Transverse colon (tissue), 4 donors: ENCODE measurements around the gene ZNF653. TPM values are rescaled to one million over a fixed set of nuclear protein-coding genes. Genes with fewer than 3 reads are reported as not detected.

Experiments used
- DNase-seq: peaks from one replicate; pipeline ENCODE4 v3.0.0-alpha.2; 2019
- H3K27ac ChIP-seq, 4 donors: fragments of 200-600 bp; sonication (generic); 2 replicates each; pipeline ENCODE4 v1.5.1; 2016 to 2018; ENCODE audit warnings: inconsistent platforms in 4 of 4
- H3K27me3 ChIP-seq: fragments of 200-600 bp; sonication (generic); 2 replicates; pipeline ENCODE4 v1.5.1; 2017; ENCODE audit warnings: inconsistent platforms
- H3K36me3 ChIP-seq, 4 donors: fragments of 200-600 bp; sonication (generic); 2 replicates each; pipeline ENCODE4 v1.5.1; 2017 to 2019; ENCODE audit warnings: inconsistent platforms in 4 of 4
- H3K4me1 ChIP-seq, 4 donors: fragments of 200-600 bp; sonication (generic); 2 replicates each; pipeline ENCODE4 v1.5.1; 2017 to 2020; ENCODE audit warnings: inconsistent platforms in 4 of 4
- H3K4me3 ChIP-seq, 4 donors: fragments of 200-600 bp; sonication (generic); 1 replicate in 1 of 4; 2 replicates in 3 of 4; pipeline versions ENCODE4 v1.5.1 to v1.6.1; 2017 to 2019; ENCODE audit warnings: inconsistent platforms in 4 of 4
- H3K9me3 ChIP-seq, 2 donors: fragments of 200-600 bp; sonication (generic); 2 replicates each; pipeline ENCODE4 v1.5.1; 2017 to 2019; ENCODE audit warnings: inconsistent platforms in 2 of 2
- EP300 ChIP-seq: sonication (generic); formaldehyde crosslinking; IDR thresholded peaks from one replicate; pipeline ENCODE4 v1.6.1; 2017; ENCODE audit warnings: antibody characterized with exemption, low read depth
- POLR2A ChIP-seq: fragments of 450-650 bp; IDR thresholded peaks from one replicate; pipeline ENCODE4 v1.6.1; 2016; ENCODE audit warnings: antibody characterized with exemption, mild to moderate bottlenecking, moderate library complexity
- POLR2AphosphoS5 ChIP-seq, 3 donors: sonication (generic); formaldehyde crosslinking; IDR thresholded peaks; one replicate each; pipeline ENCODE4 v1.6.1; 2016; ENCODE audit warnings: antibody characterized with exemption in 3 of 3
- WGBS, 2 donors: methylation state at CpG; one replicate each; pipeline ENCODE4 v1.1.5; 2018; ENCODE audit warnings: low coverage in 1 of 2; 5-methylcytosine and 5-hydroxymethylcytosine counted together
- in situ Hi-C, 4 donors: fragments of 200-750 bp; cut with MboI; loops; one replicate each; pipeline versions ENCODE4 v1.15.0 to v1.15.1; 2017; ENCODE audit warnings: low sequenced_read_pairs in 3 of 4, low pct_ligation_motif_present in 1 of 4, low pct_unique_long_range_greater_than_20kb in 1 of 4
- intact Hi-C: fragments of 100-400 bp; cut with DNase I; formaldehyde crosslinking; loops from one replicate; pipeline ENCODE4 v1.15.1; 2023; ENCODE audit warnings: low total_unique reads
- total RNA-seq, 4 donors: library from RNA; depleted of rRNA; stranded (reverse); fragments of >200 nt; gene quantifications; one replicate each; pipeline ENCODE4 v1.1.0, GENCODE V29; 2016
- TF ChIP-seq, protein P1 (sequence below), 5 experiments: fragments of 200-600 bp in 3 of 5; fragments of 450-650 bp in 2 of 5; sonication (generic) in 3 of 5; IDR thresholded peaks; 1 replicate in 2 of 5; 2 replicates in 3 of 5; pipeline ENCODE4 v1.5.1; 2016 to 2017; ENCODE audit warnings: antibody characterized with exemption in 5 of 5, inconsistent platforms in 3 of 5, mild to moderate bottlenecking in 2 of 5, moderate library complexity in 1 of 5

ZNF653 gene
- total RNA-seq, 4 donors from 2014 or later = 10.6 to 44.9 (median 17.4) TPM

GRCh38 chr19:11551603-11552235 is 46.1 kb upstream of the ZNF653 start:
- Histone ChIP-seq H3K27me3 (no peaks in the 10 kb centered on the region), H3K4me1 (peaks cover 0 to 2% (median 1%) of the 10 kb centered on the region in 4 donors), H3K36me3 (peaks cover 0 to 6% (median 0%) of the 10 kb centered on the region in 4 donors), H3K27ac (peak overlapping the region; percentile 61 to 88 (median 78)), H3K4me3 (no peak overlapping the region), H3K9me3 (no peaks in the 10 kb centered on the region)
- DNase-seq = peak; percentile 26
- WGBS, 2 donors = 58 to 73% methylated on average over 2 to 26 of the region's 26 CpGs
- intact Hi-C loops = no loop called here
- in situ Hi-C loops = no loop called here
- TF ChIP-seq, protein P1, sequence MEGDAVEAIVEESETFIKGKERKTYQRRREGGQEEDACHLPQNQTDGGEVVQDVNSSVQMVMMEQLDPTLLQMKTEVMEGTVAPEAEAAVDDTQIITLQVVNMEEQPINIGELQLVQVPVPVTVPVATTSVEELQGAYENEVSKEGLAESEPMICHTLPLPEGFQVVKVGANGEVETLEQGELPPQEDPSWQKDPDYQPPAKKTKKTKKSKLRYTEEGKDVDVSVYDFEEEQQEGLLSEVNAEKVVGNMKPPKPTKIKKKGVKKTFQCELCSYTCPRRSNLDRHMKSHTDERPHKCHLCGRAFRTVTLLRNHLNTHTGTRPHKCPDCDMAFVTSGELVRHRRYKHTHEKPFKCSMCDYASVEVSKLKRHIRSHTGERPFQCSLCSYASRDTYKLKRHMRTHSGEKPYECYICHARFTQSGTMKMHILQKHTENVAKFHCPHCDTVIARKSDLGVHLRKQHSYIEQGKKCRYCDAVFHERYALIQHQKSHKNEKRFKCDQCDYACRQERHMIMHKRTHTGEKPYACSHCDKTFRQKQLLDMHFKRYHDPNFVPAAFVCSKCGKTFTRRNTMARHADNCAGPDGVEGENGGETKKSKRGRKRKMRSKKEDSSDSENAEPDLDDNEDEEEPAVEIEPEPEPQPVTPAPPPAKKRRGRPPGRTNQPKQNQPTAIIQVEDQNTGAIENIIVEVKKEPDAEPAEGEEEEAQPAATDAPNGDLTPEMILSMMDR (IDR thresholded peaks at IDR 0.05) = peak in 3 of 5 experiments; percentile 13 to 23 (median 14)
- TF ChIP-seq EP300 (peak; percentile 19), POLR2A (peak; percentile 13), POLR2AphosphoS5 (IDR thresholded peaks at IDR 0.05) (no peak)

DNA sequence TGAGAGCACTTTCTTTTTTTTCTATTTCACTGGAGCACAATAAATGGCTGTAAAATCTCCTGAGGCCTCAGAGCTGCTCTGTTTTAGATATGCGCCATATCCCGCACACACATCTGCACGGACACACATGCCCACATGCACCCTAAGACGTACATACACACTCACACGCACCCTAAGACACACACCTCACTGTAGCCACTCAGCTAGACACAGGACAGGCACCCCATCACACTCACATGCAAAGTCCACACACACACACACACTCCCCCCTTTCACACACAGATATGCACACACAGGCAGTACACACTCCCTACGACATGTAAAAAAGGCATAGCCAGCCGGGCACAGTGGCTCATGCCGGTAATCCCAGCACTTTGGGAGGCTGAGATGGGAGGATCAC is 44.6 kb upstream of the ZNF653 start:
- in situ Hi-C loops (no loop called here), intact Hi-C loops (no loop called here)
- no peaks in the 10 kb centered on the region for H3K9me3 ChIP-seq
- H3K36me3 ChIP-seq = peaks cover 0 to 6% (median 0%) of the 10 kb centered on the region in 4 donors
- TF ChIP-seq POLR2A (no peak), POLR2AphosphoS5 (IDR thresholded peaks at IDR 0.05) (no peak), EP300 (no peak)
- TF ChIP-seq, protein P1 (IDR thresholded peaks at IDR 0.05) = no peak
- H3K27ac ChIP-seq = peak overlapping the region in 3 of 4 donors; percentile 61 to 88 (median 85)
- H3K4me3 ChIP-seq = no peak overlapping the region
- no peak for DNase-seq
- WGBS, 2 donors = 80 to 89% methylated on average over 1 to 8 of the region's 8 CpGs
- H3K27me3 ChIP-seq = no peaks in the 10 kb centered on the region
- no peaks in the 10 kb centered on the region for H3K4me1 ChIP-seq

GRCh38 chr19:11549386-11549953 is 43.8 kb upstream of the ZNF653 start:
- no peak for DNase-seq
- 92 to 100% methylated on average over 1 to 24 of the region's 24 CpGs for WGBS, 2 donors
- H3K36me3 ChIP-seq = peaks cover 0 to 6% (median 0%) of the 10 kb centered on the region in 4 donors
- H3K4me1 ChIP-seq = no peaks in the 10 kb centered on the region
- in situ Hi-C loops (no loop called here), intact Hi-C loops (no loop called here)
- H3K4me3 ChIP-seq = no peak overlapping the region
- TF ChIP-seq POLR2AphosphoS5 (IDR thresholded peaks at IDR 0.05) (peak in 1 of 3 donors; percentile 38), POLR2A (no peak)
- H3K9me3 ChIP-seq = no peaks in the 10 kb centered on the region
- H3K27me3 ChIP-seq = no peaks in the 10 kb centered on the region
- H3K27ac ChIP-seq = peak overlapping the region in 3 of 4 donors; percentile 61 to 88 (median 85)

DNA sequence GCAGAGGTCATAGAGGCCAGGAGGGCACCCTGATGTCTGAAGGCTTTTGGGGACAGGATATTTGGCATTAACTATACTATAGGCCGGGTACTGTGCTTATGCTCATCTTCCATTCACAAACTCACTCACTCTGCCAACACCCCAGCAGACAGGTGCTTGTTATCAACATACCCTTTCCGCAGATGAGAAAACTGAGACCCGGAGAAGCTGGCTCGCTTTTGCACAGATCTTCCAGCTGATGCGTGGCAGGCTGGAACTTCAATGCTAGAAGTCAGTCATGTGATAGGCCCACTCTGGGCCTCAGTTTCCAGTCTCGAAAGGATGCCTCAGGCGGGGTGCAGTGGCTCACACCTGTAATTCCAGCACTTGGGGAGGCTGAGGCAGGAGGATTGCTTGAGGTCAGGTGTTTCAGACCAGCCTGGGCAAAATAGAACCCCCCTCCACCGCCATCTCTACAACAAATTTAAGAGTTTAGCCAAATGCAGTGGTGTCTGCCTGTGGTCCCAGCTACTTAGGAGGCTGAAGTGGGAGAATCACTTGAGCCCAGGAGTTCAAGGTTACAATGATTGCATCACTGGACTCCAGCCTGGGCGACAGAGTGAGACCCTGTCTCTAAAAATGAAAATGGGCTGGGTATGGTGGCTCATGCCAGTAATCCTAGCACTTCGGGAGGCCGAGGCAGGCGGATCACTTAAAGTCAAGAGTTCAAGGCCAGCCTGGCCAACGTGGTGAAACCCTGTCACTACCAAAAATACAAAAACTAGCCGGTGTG is 42.5 kb upstream of the ZNF653 start:
- intact Hi-C loops = no loop called here
- Histone ChIP-seq H3K27me3 (no peaks in the 10 kb centered on the region), H3K36me3 (peaks cover 0 to 4% (median 0%) of the 10 kb centered on the region in 4 donors), H3K4me3 (no peak overlapping the region), H3K4me1 (no peaks in the 10 kb centered on the region), H3K27ac (peak overlapping the region in 3 of 4 donors; percentile 2 to 97 (median 88)), H3K9me3 (no peaks in the 10 kb centered on the region)
- in situ Hi-C loops = no loop called here
- WGBS, 2 donors = 86 to 97% methylated on average over 5 to 14 of the region's 14 CpGs
- TF ChIP-seq EP300 = no peak
- no peak for TF ChIP-seq POLR2AphosphoS5 (IDR thresholded peaks at IDR 0.05)
- TF ChIP-seq, protein P1 (IDR thresholded peaks at IDR 0.05) = no peak
- TF ChIP-seq POLR2A = no peak
- DNase-seq = no peak
